Neural cell (in vitro differentiated cells): ENCODE measurements around the gene PILRA. TPM values are rescaled to one million over a fixed set of nuclear protein-coding genes. Genes with fewer than 3 reads are reported as not detected.

Experiments
- H2AFZ ChIP-seq: fragments of 200-600, 300-800 bp; sonication (generic), shearing (Covaris generic); 2 replicates; pipeline ENCODE4 v1.6.0; 2014; ENCODE audit warnings: low read depth, mild to moderate bottlenecking, antibody characterized with exemption, low read length, moderate library complexity
- H3F3A ChIP-seq: fragments of 200-600 bp; shearing (Covaris generic); 2 replicates; pipeline ENCODE4 v1.6.1; 2016; ENCODE audit warnings: mild to moderate bottlenecking, moderate library complexity, mixed read lengths, antibody characterized with exemption, low read length; ENCODE audit not compliant: insufficient read depth, poor library complexity, severe bottlenecking
- H3K27ac ChIP-seq: fragments of 200-600, 300-800 bp; sonication (generic), shearing (Covaris generic); 2 replicates; pipeline ENCODE4 v1.5.1; 2014; ENCODE audit warnings: mild to moderate bottlenecking, low read length, moderate library complexity
- H3K27me3 ChIP-seq: fragments of 300-800, 200-600 bp; sonication (generic), shearing (Covaris generic); 2 replicates; pipeline ENCODE4 v1.6.0; 2014; ENCODE audit warnings: mild to moderate bottlenecking, low read depth, low read length, moderate library complexity; ENCODE audit not compliant: insufficient read depth
- H3K36me3 ChIP-seq: fragments of 300-800, 200-600 bp; sonication (generic), shearing (Covaris generic); 2 replicates; pipeline ENCODE4 v1.5.1; 2014; ENCODE audit warnings: mild to moderate bottlenecking, antibody characterized with exemption, low read length, moderate library complexity; ENCODE audit not compliant: insufficient read depth
- H3K4me2 ChIP-seq: fragments of 300-800, 200-600 bp; sonication (generic), shearing (Covaris generic); 2 replicates; pipeline ENCODE4 v1.6.0; 2014; ENCODE audit warnings: mild to moderate bottlenecking, low read length
- H3K4me3 ChIP-seq: fragments of 300-800, 200-600 bp; sonication (generic), shearing (Covaris generic); 2 replicates; pipeline ENCODE4 v1.5.1; 2014; ENCODE audit warnings: mild to moderate bottlenecking, low read length, moderate library complexity
- H3K79me2 ChIP-seq: fragments of 200-600 bp; shearing (Covaris generic); replicated peaks from 2 replicates; pipeline ENCODE4 v1.6.0; 2014; ENCODE audit warnings: mild to moderate bottlenecking, low read length, moderate library complexity; ENCODE audit not compliant: insufficient read depth
- H3K9ac ChIP-seq: fragments of 300-800, 200-600 bp; sonication (generic), shearing (Covaris generic); 2 replicates; pipeline ENCODE4 v1.6.1; 2016; ENCODE audit warnings: mild to moderate bottlenecking, low read length, mixed read lengths
- H3K9me2 ChIP-seq: fragments of 200-600 bp; shearing (Covaris generic); 2 replicates; pipeline ENCODE4 v1.6.1; 2016; ENCODE audit warnings: mild to moderate bottlenecking, low read length, mixed read lengths; ENCODE audit not compliant: insufficient read depth
- H3K9me3 ChIP-seq: fragments of 200-600, 300-800 bp; sonication (generic), shearing (Covaris generic); 2 replicates; pipeline ENCODE4 v1.6.1; 2016; ENCODE audit warnings: mild to moderate bottlenecking, mixed run types, low read length, moderate library complexity, mixed read lengths
- H4K20me1 ChIP-seq: fragments of 200-600 bp; shearing (Covaris generic); 2 replicates; pipeline ENCODE4 v1.6.1; 2016; ENCODE audit warnings: mild to moderate bottlenecking, mixed run types; ENCODE audit not compliant: insufficient read depth
- EP300 ChIP-seq: fragments of 450-650 bp; conservative IDR thresholded peaks from 2 replicates; pipeline ENCODE4 v1.6.1; 2014; ENCODE audit warnings: antibody characterized with exemption, mild to moderate bottlenecking, moderate library complexity; ENCODE audit not compliant: poor library complexity, severe bottlenecking
- EZH2 ChIP-seq: fragments of 200-600, 300-800 bp; shearing (Covaris generic), sonication (generic); IDR thresholded peaks from 2 replicates; pipeline ENCODE4 v1.6.1; 2014; ENCODE audit warnings: antibody characterized with exemption, low read length, borderline replicate concordance, mild to moderate bottlenecking; ENCODE audit not compliant: insufficient read depth, poor library complexity, severe bottlenecking
- MXI1 ChIP-seq: fragments of 450-650 bp; conservative IDR thresholded peaks from 2 replicates; pipeline ENCODE4 v1.6.1; 2014; ENCODE audit warnings: antibody characterized with exemption, mild to moderate bottlenecking; ENCODE audit not compliant: poor library complexity, severe bottlenecking
- POLR2AphosphoS5 ChIP-seq: IDR thresholded peaks from 2 replicates; pipeline ENCODE4 v1.6.1; 2012
- RAD21 ChIP-seq: fragments of 450-650 bp; conservative IDR thresholded peaks from 2 replicates; pipeline ENCODE4 v1.6.1; 2014; ENCODE audit warnings: antibody characterized with exemption, mild to moderate bottlenecking, moderate library complexity
- SMC3 ChIP-seq: fragments of 450-650 bp; conservative IDR thresholded peaks from 2 replicates; pipeline ENCODE4 v1.6.1; 2014; ENCODE audit warnings: antibody characterized with exemption, mild to moderate bottlenecking, moderate library complexity; ENCODE audit not compliant: poor library complexity
- TAF1 ChIP-seq: IDR thresholded peaks from 2 replicates; pipeline ENCODE4 v1.6.1; 2012; ENCODE audit warnings: low read depth
- polyA plus RNA-seq: library from polyadenylated mRNA; depleted of rRNA; stranded (reverse); fragments of >200 nt; gene quantifications from 2 replicates; pipeline ENCODE4 v1.2.3, GENCODE V29; 2014
- TF ChIP-seq, protein P1 (sequence below): fragments of 450-650 bp; IDR thresholded peaks from 2 replicates; pipeline ENCODE4 v1.5.1; 2014; ENCODE audit warnings: antibody characterized with exemption, mild to moderate bottlenecking, moderate library complexity; ENCODE audit not compliant: poor library complexity, severe bottlenecking
- TF ChIP-seq, protein P2 (sequence below): IDR thresholded peaks from 2 replicates; pipeline ENCODE4 v1.6.1; 2012; ENCODE audit warnings: borderline replicate concordance

The PILRA gene
- polyA plus RNA-seq, 1 donor from 2014 or later = 23.7 TPM

DNA sequence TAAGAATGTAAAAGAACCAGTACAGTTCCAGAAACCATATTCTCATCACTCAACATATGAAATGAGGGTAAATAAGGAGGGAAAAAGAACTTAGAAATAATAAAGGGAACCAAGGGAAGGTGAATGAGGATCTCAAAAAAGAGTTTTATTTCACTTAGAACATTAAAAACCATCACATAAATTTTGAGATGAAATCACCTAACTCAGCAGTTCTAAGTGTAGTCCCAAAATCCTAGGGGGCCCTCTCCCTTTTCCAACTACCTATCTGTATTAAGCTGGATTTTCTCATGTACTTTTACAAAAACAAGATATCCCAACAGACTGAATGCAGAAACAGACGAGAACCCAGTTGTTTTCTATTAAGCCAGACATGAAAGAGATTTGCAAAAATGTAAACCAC, 52.1 kb downstream of the PILRA start:
- TF ChIP-seq, protein P1, sequence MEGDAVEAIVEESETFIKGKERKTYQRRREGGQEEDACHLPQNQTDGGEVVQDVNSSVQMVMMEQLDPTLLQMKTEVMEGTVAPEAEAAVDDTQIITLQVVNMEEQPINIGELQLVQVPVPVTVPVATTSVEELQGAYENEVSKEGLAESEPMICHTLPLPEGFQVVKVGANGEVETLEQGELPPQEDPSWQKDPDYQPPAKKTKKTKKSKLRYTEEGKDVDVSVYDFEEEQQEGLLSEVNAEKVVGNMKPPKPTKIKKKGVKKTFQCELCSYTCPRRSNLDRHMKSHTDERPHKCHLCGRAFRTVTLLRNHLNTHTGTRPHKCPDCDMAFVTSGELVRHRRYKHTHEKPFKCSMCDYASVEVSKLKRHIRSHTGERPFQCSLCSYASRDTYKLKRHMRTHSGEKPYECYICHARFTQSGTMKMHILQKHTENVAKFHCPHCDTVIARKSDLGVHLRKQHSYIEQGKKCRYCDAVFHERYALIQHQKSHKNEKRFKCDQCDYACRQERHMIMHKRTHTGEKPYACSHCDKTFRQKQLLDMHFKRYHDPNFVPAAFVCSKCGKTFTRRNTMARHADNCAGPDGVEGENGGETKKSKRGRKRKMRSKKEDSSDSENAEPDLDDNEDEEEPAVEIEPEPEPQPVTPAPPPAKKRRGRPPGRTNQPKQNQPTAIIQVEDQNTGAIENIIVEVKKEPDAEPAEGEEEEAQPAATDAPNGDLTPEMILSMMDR = no peak
- TF ChIP-seq SMC3 (no peak), POLR2AphosphoS5 (no peak), TAF1 (no peak), MXI1 (no peak), EZH2 (no peak), RAD21 (no peak), EP300 (no peak)
- TF ChIP-seq, protein P2, sequence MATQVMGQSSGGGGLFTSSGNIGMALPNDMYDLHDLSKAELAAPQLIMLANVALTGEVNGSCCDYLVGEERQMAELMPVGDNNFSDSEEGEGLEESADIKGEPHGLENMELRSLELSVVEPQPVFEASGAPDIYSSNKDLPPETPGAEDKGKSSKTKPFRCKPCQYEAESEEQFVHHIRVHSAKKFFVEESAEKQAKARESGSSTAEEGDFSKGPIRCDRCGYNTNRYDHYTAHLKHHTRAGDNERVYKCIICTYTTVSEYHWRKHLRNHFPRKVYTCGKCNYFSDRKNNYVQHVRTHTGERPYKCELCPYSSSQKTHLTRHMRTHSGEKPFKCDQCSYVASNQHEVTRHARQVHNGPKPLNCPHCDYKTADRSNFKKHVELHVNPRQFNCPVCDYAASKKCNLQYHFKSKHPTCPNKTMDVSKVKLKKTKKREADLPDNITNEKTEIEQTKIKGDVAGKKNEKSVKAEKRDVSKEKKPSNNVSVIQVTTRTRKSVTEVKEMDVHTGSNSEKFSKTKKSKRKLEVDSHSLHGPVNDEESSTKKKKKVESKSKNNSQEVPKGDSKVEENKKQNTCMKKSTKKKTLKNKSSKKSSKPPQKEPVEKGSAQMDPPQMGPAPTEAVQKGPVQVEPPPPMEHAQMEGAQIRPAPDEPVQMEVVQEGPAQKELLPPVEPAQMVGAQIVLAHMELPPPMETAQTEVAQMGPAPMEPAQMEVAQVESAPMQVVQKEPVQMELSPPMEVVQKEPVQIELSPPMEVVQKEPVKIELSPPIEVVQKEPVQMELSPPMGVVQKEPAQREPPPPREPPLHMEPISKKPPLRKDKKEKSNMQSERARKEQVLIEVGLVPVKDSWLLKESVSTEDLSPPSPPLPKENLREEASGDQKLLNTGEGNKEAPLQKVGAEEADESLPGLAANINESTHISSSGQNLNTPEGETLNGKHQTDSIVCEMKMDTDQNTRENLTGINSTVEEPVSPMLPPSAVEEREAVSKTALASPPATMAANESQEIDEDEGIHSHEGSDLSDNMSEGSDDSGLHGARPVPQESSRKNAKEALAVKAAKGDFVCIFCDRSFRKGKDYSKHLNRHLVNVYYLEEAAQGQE = no peak
- H3K4me2 ChIP-seq = no peak overlapping the region
- no peaks in the 10 kb centered on the region for H3K9me3 ChIP-seq
- no peak overlapping the region for H3K9ac ChIP-seq
- H4K20me1 ChIP-seq = no peaks in the 10 kb centered on the region
- H3K36me3 ChIP-seq = no peaks in the 10 kb centered on the region
- no peak overlapping the region for H3K4me3 ChIP-seq
- no peak overlapping the region for H2AFZ ChIP-seq
- no peaks in the 10 kb centered on the region for H3K9me2 ChIP-seq
- H3K79me2 ChIP-seq = peaks cover 2% of the 10 kb centered on the region
- no peak overlapping the region for H3K27ac ChIP-seq
- H3F3A ChIP-seq = no peaks in the 10 kb centered on the region
- no peaks in the 10 kb centered on the region for H3K27me3 ChIP-seq

DNA sequence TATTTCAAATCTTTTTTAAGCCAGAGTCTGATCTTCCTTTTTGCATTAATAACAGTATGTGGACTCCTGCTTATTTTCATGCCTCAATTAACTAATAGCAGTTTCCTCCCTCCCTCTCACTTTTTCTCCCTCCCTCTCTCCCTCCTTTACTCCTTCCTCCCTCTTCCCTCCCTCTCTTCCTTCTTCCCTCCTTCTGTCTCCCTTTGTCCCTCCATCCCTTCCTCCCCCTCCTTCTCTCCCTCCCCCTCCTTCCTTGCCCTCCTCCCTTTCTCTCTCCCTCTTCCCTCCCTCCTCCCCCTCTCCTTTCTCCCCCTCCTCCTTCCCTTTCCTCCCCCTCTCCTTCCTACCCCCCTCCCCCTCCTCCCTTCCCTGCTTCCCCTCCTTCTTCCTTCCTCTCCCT, 53.2 kb downstream of the PILRA start:
- no peaks in the 10 kb centered on the region for H3F3A ChIP-seq
- TF ChIP-seq TAF1 (no peak), EP300 (no peak)
- TF ChIP-seq, protein P1 = no peak
- TF ChIP-seq, protein P2 = no peak

More for the DNA sequence above, 53.2 kb downstream of the PILRA start:
- Histone ChIP-seq H3K4me3 (no peak overlapping the region), H3K27ac (no peak overlapping the region), H3K9me3 (no peaks in the 10 kb centered on the region), H3K9me2 (no peaks in the 10 kb centered on the region), H3K4me2 (no peak overlapping the region), H3K36me3 (no peaks in the 10 kb centered on the region), H3K79me2 (peaks cover 13% of the 10 kb centered on the region), H3K9ac (no peak overlapping the region), H2AFZ (no peak overlapping the region), H4K20me1 (no peaks in the 10 kb centered on the region), H3K27me3 (no peaks in the 10 kb centered on the region)
